ENCODE measurements around the gene INPP4B. TPM values are rescaled to one million over a fixed set of nuclear protein-coding genes. Genes with fewer than 3 reads are reported as not detected.

The INPP4B gene
- total RNA-seq, 1 experiment from 2014 or later: 14.3 TPM

DNA sequence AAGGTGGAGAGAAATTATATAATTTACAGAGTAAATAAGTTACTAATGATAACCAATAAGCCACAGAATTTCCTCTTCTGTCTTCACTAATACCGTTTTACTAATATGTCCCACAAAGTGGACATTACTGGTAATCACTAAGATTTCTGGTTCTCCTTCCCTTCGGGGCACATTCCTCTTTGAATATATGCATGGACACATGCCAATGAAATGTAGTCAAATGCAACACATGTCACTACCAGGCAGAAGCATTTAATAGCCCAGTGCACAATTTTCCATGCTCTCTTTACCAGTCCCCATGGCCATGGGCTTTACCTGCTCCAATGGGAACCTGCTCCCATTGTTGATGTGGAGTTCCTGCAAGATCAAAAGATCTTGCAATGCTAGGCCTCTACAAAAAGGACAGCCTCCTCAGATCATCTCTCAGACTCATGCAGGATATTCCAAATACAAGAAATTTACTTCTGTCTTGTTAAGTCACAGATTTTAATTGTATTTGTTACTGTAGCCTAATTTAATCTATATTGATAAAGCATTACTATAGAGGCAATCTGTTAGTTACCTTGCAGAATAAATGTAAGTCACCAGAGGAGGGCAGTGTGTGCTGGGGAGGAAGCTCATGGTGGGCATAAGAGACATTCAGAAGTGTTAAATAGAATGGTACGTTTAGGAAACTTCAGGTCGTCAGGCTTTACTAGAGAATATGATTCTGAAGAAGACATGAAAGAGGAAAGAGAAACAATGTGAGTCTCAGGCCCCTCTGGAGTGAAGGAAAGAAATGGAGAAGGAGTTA lies 37.1 kb upstream of the INPP4B start:
- no peaks in the 10 kb centered on the region for H3K9me2 ChIP-seq (ENCODE audit: insufficient read depth)
- H2AFZ ChIP-seq (ENCODE audit: low read depth, low read length, poor library complexity, severe bottlenecking): no peak overlapping the region
- ChIA-PET RAD21 (ENCODE audit: low non-redundant PET in 1 of 2, low total read pairs in 2 of 2, uncharacterized antibody in 2 of 2, unreplicated experiment in 2 of 2) (no interaction called here), POLR2A (no interaction called here), CTCF (interaction anchor here (0.6 to 1.4 kb wide), 2 partner anchors 19 to 102 kb away, joined by 3 to 5 read pairs; no protein-coding TSS in a partner anchor)
- H3K79me2 ChIP-seq (ENCODE audit: insufficient read depth, low read length): no peaks in the 10 kb centered on the region
- no peaks in the 10 kb centered on the region for H3K27me3 ChIP-seq (ENCODE audit: insufficient read depth, low read length)
- ATAC-seq (peak; percentile 72), DNase-seq (ENCODE audit: low read depth, low spot score) (peak; percentile 12)
- no peaks in the 10 kb centered on the region for H3K9me3 ChIP-seq (ENCODE audit: control insufficient read depth in 1 of 2, insufficient read depth in 1 of 2, low read depth in 1 of 2, low read length in 2 of 2)
- no peaks in the 10 kb centered on the region for H3K36me3 ChIP-seq (ENCODE audit: control insufficient read depth in 1 of 2, insufficient read depth in 2 of 2, low read length in 2 of 2)
- TF ChIP-seq SP1 (IDR thresholded peaks at IDR 0.05; ENCODE audit: low read depth): no peak
- peak; percentile 53 for TF ChIP-seq RAD21 (IDR thresholded peaks at IDR 0.05; ENCODE audit: low read depth)
- TF ChIP-seq, protein P1, sequence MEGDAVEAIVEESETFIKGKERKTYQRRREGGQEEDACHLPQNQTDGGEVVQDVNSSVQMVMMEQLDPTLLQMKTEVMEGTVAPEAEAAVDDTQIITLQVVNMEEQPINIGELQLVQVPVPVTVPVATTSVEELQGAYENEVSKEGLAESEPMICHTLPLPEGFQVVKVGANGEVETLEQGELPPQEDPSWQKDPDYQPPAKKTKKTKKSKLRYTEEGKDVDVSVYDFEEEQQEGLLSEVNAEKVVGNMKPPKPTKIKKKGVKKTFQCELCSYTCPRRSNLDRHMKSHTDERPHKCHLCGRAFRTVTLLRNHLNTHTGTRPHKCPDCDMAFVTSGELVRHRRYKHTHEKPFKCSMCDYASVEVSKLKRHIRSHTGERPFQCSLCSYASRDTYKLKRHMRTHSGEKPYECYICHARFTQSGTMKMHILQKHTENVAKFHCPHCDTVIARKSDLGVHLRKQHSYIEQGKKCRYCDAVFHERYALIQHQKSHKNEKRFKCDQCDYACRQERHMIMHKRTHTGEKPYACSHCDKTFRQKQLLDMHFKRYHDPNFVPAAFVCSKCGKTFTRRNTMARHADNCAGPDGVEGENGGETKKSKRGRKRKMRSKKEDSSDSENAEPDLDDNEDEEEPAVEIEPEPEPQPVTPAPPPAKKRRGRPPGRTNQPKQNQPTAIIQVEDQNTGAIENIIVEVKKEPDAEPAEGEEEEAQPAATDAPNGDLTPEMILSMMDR (IDR thresholded peaks at IDR 0.05 in 2 of 3, conservative IDR thresholded peaks at IDR 0.05 in 1 of 3; ENCODE audit: borderline replicate concordance in 1 of 3, insufficient read depth in 1 of 3, low read depth in 2 of 3, low read length in 2 of 3): peak; percentile 15 to 56 (median 39); a peak in 5 of 6 replicates
- intact Hi-C loops (cut with micrococcal nuclease): loop anchor here (5.0 to 10.0 kb wide), 3 partner anchors 144 to 599 kb away; no protein-coding TSS in a partner anchor
- no peaks in the 10 kb centered on the region for H4K20me1 ChIP-seq (ENCODE audit: insufficient read depth)
- H3K4me3 ChIP-seq (replicated peaks in 1 of 2; ENCODE audit: low read depth in 1 of 2, low read length in 2 of 2): no peak overlapping the region
- H3K27ac ChIP-seq (ENCODE audit: low read depth, low read length): no peak overlapping the region
- no TSS peak for BruUV-seq (replicated peaks)
- no peaks in the 10 kb centered on the region for H3K4me1 ChIP-seq (ENCODE audit: control insufficient read depth in 1 of 2, insufficient read depth in 2 of 2, low read length in 2 of 2)
- H3K4me2 ChIP-seq (ENCODE audit: low read length): no peak overlapping the region
- H3K9ac ChIP-seq (ENCODE audit: low read length): no peak overlapping the region

DNA sequence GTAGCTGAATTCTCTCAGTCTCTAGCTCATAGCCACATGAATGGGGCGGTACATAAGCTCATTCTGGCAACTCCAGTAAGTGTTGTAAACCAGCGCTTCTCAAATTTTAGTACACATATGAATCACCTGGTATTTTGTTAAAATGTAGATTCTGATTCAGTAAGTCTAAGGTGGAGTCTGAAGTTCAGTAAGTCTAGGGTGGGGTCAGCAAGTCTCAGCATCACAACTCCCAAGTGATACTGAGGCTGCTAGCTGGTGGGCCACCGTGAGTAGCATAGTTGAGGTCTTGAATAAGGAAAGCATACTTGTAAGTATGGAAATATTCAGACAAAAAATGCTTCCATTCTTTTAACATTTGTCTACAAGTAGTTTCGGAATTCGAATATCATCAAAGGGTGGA lies 36.1 kb upstream of the INPP4B start:
- H3K4me1 ChIP-seq (ENCODE audit: control insufficient read depth in 1 of 2, insufficient read depth in 2 of 2, low read length in 2 of 2): no peaks in the 10 kb centered on the region
- no peak overlapping the region for H3K27ac ChIP-seq (ENCODE audit: low read depth, low read length)
- CTCF ChIA-PET: interaction anchor here (1.0 kb wide), 2 partner anchors 36 to 139 kb away, joined by 3 read pairs; partner anchors contain the start of gene INPP4B
- POLR2A ChIA-PET: no interaction called here
- H3K9me3 ChIP-seq (ENCODE audit: control insufficient read depth in 1 of 2, insufficient read depth in 1 of 2, low read depth in 1 of 2, low read length in 2 of 2): no peaks in the 10 kb centered on the region
- no peak overlapping the region for H3K9ac ChIP-seq (ENCODE audit: low read length)
- no peak overlapping the region for H3K4me2 ChIP-seq (ENCODE audit: low read length)
- no peak overlapping the region for H3K4me3 ChIP-seq (replicated peaks in 1 of 2; ENCODE audit: low read depth in 1 of 2, low read length in 2 of 2)
- no peak for ATAC-seq
- RAD21 ChIA-PET (ENCODE audit: low non-redundant PET in 1 of 2, low total read pairs in 2 of 2, uncharacterized antibody in 2 of 2, unreplicated experiment in 2 of 2): no interaction called here
- no peaks in the 10 kb centered on the region for H3K27me3 ChIP-seq (ENCODE audit: insufficient read depth, low read length)
- H3K79me2 ChIP-seq (ENCODE audit: insufficient read depth, low read length): no peaks in the 10 kb centered on the region
- DNase-seq (ENCODE audit: low read depth, low spot score): no peak
- BruUV-seq (replicated peaks): no TSS peak
- H3K9me2 ChIP-seq (ENCODE audit: insufficient read depth): no peaks in the 10 kb centered on the region
- no peaks in the 10 kb centered on the region for H4K20me1 ChIP-seq (ENCODE audit: insufficient read depth)
- intact Hi-C loops (cut with micrococcal nuclease): loop anchor here (5.0 to 10.0 kb wide), 3 partner anchors 145 to 600 kb away; no protein-coding TSS in a partner anchor
- no peaks in the 10 kb centered on the region for H3K36me3 ChIP-seq (ENCODE audit: control insufficient read depth in 1 of 2, insufficient read depth in 2 of 2, low read length in 2 of 2)
- no peak overlapping the region for H2AFZ ChIP-seq (ENCODE audit: low read depth, low read length, poor library complexity, severe bottlenecking)
- TF ChIP-seq SP1 (IDR thresholded peaks at IDR 0.05; ENCODE audit: low read depth) (no peak), CEBPB (IDR thresholded peaks at IDR 0.05; ENCODE audit: low read depth) (no peak), YY1 (IDR thresholded peaks at IDR 0.05; ENCODE audit: extremely low read depth, insufficient replicate concordance, low read depth, low read length) (no peak), SIN3A (IDR thresholded peaks at IDR 0.05; ENCODE audit: low read depth) (no peak), ZFX (IDR thresholded peaks at IDR 0.05) (no peak), EZH2 (IDR thresholded peaks at IDR 0.05) (no peak), ELF1 (IDR thresholded peaks at IDR 0.05; ENCODE audit: borderline replicate concordance, low read depth) (no peak), TCF7L2 (IDR thresholded peaks at IDR 0.05; ENCODE audit: borderline replicate concordance, extremely low read depth, insufficient read depth, insufficient read length) (no peak), JUND (IDR thresholded peaks at IDR 0.05) (no peak)
- TF ChIP-seq, protein P2, sequence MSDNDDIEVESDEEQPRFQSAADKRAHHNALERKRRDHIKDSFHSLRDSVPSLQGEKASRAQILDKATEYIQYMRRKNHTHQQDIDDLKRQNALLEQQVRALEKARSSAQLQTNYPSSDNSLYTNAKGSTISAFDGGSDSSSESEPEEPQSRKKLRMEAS (IDR thresholded peaks at IDR 0.05): no peak
- TF ChIP-seq, protein P1 (IDR thresholded peaks at IDR 0.05 in 2 of 3, conservative IDR thresholded peaks at IDR 0.05 in 1 of 3; ENCODE audit: borderline replicate concordance in 1 of 3, insufficient read depth in 1 of 3, low read depth in 2 of 3, low read length in 2 of 3): no peak
